EL (cell line): ENCODE data around the gene EPYC.

ENCODE experiments used
- DNase-seq: peaks from one replicate; pipeline ENCODE4 v3.0.0-alpha.2; 2016

EPYC gene, protein sequence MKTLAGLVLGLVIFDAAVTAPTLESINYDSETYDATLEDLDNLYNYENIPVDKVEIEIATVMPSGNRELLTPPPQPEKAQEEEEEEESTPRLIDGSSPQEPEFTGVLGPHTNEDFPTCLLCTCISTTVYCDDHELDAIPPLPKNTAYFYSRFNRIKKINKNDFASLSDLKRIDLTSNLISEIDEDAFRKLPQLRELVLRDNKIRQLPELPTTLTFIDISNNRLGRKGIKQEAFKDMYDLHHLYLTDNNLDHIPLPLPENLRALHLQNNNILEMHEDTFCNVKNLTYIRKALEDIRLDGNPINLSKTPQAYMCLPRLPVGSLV

DNA sequence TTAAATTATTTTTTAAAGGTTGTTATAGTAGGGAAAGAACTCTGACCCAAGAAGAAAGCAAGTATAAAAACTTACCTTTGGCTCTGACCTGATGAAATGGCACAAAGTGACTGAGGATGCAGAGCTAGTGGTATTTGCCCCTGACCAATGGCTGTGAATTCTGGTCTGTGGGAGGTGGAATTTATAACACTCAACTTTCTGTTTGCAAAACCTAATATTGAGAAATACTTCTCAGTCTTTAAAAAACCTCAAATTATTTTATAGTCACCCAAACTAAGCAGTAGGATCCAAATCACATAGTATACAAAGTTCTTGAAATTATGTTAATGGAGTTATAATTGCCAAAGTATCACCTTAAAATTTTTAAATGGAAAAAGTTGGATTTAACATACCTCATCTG, at the start of gene EPYC:
EPYC (minus strand) TSS at position 101 of the 400 bp plus-strand sequence. CDS start 2,407 bp downstream, outside the sequence.
- no peak for DNase-seq

DNA sequence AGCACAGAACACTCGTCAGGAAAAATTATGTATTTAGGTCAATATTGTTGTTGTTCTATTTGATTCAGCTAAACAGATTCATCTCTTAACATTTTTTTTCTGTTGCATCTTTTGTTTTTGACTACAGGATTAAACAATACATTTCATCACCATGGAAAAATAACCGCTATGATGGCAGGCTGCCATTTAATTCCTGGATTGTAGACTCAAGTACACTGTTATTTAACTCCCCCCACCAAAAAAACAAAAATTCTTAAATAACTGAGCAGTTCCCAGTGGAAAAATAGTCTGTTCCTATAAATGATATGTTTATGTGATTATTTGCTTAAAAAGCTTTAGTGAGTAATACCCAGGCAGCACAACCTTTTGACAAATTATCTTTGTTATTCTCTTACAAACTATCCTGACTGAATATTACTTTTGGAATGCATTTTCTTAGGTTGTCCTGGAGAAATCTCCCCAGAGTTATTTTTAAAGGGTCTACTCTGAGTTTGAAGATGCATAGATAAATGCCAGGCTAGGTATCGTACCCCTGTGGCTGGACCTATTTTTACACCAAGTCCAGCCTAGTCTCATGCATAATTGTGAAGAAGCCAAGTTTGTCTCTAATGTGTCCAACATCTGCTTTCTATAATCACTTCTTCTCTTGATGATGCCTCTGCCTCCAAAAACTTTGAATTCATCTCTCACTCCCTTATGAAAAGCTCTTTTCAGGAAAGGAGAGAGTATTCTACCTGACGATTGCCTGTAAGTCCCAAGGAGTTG, 49.4 kb upstream of the EPYC start:
- DNase-seq, result peak; percentile 65

DNA sequence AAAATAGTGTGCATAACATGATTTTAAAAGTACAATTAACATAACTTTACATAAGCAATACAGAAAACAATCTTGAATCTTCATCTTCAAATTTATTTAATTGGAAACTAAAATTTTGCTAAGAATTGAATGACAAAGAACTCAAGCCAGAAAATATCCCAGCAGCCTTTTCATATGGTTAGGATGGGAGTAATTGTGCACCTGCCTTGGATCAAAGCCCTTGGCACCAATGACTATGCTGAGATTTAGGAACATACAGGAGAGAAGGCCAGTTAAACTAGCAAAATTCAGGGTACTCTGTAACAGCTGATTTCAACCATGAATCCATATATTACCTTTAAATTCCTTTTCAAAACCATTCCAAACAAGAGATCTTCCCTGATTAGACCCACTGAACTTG, 47.3 kb upstream of the EPYC start:
- DNase-seq, result no peak

DNA sequence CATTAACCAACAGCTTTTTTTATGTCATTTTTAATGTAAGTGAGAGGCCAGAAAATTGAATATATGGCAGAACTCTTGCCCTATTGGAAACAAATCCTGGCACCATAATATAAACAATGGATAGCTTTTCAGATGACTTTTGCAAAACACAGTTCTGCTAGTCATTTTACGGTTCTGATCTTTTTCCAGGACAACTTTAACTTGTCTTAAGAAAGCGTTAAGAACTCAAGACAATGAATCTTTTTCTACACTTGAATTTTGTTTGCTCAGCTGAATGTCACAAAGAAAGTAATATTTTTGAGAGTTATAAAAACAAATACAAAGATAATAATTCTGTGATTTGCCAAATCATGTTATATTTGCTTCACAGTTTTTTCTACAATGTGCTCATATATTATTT, 39.8 kb upstream of the EPYC start:
- no peak for DNase-seq

DNA sequence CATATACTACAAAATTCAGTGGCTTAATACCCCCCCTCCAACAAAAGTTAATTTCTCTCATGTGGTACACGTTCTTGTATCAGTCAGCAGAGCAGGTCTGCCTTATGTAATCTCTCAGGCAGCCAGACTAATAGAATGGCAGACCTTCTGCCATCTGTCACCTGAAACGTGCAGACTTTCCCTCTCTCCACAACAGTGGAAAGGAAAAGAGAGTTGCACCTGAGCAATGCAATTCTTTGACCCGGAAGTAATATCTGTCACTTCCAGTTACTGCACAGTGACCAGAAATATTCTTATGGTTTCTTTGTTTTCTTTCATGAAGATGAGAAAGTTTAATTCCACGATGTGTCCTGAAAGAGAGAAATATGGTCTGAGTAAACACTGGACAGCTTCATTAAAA, 38.6 kb upstream of the EPYC start:
- DNase-seq, result no peak

DNA sequence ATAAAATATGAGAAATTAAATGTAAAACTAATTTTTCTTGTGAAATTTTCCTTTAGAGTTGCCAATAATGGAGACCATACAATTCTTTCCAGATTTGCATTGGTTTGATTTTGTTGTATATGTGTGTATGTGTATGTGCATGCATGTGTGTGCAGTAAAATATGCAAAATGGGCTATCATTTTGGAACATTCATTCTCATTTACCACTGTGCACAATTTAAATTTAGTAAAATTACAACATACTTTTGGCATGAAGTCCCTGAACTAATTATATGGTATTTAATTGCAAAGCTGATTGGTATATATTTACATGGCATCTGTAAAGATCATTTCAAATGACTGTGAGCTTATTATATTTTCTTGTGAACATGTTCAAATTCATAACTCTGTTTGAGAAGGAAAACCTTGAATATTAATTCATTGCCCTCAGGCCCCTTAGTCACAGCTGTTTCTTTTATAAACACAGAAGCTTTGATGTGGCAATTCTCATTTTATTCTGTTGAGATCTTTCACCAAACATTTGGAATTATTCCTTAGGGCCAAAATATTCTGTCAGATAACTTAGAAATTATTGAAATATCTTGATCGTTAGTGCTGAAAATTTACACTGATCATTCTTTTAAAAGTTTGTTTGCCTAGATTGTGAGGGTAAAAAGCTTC, 35.5 kb upstream of the EPYC start:
- peak; percentile 36 for DNase-seq

DNA sequence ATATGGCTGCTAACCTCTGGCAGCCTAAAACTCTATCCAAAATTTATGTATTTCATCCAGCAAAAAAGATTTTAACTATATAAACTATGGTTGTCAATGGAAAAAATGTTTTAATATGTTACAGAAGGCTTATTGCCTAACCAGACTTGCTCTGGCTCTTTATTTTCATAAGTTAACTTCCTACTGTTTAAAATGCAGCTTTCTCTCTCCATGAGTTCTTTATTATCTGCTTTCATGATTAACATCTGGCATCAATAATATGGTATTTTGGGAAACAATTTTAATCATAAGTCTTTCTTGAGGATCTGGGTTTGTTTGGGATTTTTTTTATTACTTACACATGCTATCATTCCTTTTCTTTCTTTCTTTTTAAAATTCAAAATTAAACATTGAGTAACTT, 32.5 kb upstream of the EPYC start:
- DNase-seq, result no peak

DNA sequence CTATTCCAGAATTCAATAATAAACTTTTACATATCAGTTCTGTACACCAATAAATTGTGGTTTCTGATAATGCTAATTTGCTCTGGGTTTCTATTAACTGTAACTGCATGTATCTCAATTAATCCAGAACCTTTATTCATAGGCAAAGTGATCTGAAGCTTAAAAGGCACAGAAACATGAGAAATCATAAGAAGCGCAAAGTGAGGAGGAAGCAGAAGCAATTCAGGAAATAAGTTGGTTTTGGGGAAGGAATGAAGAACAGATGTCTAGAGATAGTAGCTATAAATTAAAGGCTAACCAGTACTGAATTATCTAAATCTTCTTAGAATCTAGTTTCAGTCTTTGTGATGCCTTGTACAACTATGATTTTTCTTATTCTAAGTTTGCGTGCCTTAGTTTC, 28.5 kb upstream of the EPYC start:
- no peak for DNase-seq

DNA sequence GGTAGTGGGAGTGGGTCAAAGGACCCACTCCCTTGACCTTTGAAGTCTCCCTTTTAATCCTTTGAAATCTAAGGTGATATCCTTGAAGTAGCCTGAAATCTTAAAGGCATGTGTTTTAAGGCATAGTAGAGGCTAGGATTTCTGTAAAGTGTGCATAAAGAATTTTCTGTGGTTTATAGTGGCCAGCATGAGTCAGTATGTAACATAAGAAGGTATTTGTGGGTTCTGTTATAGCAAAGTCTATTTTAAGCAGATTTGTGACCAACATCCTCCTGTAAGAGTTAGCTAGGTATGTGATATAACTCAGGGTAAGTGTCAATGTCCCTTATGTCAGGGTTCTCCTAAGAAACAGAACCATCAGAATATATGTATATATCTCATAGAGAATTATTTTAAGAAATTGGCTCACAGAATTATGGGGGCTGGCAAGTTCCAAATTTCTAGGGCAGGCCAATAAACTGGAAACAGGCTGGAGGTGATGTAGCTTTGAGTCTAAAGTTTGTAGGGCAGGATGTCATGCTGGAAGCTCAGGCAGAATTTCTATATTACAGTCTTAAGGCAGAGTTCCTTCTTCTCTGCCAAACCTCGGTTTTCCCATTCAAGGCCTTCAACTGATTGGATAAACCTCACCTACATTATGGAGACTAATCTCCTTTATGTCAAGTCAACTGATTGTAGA, 18.7 kb upstream of the EPYC start:
- DNase-seq, result peak; percentile 72

DNA sequence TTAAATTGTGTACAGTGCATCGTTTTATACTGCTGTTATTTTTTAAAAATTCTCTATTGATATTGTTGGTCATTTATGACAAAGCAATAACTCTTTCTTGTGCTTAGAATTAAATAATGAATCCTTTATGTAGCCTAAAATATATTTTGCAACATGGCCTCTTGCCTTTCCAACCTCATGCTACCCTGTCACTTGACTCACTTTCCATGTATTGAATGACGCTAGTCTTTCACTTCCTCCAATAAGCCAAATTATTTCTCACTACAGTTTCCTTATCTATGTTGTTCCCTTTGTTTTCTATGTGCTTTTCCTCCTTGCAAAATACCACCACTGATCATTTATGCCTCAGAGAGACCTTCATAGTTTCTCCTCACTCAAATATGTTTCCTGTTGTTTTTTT, 16.3 kb upstream of the EPYC start:
- no peak for DNase-seq

DNA sequence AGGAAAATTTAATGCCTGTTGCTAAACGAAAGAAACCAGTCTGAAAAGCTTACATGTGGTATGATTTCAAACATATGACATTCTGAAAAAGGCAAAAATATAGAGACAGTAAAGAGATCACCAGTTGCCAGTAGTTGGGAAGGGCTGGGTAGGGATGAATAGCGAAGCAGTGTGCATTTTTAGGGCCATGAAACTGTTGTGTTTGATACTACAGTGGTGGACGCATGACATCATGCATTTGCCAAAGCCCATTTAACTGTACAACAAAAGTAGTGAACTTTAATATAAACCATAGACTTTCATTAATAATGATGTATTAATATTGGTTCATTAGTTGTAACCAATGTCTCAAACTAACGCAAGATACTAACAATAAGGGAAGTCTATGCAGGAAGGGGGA, 14.7 kb upstream of the EPYC start:
- DNase-seq, result no peak

DNA sequence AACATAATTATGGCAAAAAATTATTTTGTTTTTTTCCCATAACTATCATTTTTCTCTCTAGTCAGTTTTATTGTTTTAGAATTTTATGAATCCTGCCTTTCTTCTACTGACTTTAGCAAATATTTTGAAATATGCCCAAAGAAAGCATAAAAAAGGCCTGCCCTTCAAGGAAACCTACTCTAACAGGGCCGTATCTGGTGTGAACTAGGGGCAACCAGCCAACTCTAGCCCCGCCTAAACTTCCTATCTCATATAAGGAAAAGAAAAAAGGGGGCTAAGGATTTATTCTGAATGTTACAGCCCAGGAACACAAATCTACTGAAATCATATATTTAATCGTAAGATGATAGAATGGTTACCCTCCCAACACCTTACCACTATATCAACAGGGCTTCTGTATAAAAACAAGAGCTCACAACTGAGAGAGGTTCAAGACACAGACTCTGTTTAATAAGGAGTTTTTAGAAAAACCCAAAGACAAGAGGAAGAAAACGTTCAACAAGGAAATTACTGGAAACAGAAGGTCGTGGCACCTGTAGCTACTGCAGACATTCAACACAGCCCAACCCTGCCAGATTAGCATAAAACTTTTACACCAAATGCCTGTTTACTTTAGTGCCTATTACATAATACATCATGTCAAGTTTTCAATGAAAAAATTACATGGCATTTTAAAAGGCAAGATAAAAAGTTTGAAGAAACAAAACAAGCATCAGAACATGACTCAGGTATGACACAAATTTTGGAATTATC, 12.9 kb upstream of the EPYC start:
- DNase-seq, result no peak

DNA sequence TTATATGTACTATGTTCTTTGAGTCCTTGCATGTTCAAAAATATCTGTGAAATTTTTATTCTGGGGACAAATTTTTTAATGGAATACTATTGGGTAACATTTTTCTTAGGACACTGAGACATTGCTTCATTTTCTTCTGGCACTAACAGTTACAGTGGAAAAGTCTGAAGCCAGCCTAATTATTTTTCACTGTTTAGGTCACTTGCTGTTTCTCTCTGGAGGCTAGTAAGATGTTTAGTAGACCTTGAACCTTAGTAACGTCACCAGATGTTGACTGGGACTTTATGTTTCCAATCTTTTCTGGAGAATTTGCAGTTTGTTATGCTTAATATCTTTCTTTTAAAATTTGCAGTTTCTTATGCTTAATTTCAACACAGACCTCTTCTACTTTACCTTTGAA, 12.3 kb upstream of the EPYC start:
- DNase-seq, result no peak

DNA sequence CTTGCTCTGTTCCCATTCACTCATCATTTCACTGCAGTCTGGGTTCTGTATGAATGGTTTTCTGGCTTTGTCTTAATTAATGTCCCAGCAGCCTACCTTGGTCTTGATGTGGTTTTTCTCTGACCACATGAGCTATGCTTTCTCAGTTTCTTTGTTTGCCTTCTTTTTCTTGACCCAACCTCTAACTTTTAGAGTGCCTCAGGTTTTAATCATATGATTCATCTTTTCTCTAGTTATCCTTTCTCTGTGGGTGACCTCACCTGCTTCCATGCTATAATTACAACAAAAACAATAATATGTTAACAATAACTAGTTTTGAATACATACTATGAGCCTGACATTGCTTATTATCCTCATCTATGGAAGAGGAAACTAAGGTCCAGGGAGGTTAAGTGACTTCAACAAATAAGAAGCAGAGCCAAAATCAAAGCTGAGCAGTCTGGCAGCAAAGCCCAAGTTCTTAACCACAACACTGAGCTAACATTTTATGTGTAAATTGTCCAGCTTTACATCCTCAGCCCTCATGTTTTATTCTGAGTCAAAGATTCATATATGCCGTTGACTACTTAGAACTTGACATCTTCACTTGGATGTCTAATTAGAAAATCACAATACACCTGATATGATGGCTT, 4.7 kb upstream of the EPYC start:
- DNase-seq, result no peak

DNA sequence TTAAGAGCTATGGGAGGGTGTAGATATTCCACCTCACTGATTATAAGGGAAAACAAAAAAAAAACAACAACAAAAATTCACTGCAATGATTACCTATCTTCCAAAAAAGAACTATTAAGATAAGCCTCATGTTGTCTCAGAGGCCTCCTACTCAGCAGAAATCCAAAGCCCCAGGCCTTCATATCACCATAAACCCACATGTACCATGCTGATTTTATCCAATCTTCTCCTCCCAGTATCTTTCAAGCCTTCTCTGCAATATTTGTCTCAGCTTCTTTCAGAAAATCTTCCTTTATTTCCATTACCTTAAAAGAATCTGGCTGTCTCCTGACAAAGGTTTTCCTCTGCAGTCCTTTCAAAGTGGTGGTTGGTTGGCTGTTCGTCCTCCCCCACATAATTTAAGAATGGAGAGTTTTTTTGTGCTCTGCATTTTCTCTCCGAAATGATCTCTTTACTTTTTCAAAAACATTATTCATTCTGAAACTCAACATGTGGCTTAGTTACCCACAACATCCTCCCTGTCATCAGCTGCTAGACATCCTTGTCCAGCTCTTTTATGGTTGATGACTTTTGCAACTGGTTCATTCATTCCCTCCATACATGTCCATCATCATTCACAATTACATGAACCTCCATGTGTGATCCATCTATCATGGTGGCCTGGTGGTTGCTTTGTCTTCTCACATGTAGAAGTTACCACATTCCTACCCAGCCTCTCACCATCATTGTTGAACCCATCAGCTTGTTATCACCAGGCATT, 2.9 kb upstream of the EPYC start:
- no peak for DNase-seq

DNA sequence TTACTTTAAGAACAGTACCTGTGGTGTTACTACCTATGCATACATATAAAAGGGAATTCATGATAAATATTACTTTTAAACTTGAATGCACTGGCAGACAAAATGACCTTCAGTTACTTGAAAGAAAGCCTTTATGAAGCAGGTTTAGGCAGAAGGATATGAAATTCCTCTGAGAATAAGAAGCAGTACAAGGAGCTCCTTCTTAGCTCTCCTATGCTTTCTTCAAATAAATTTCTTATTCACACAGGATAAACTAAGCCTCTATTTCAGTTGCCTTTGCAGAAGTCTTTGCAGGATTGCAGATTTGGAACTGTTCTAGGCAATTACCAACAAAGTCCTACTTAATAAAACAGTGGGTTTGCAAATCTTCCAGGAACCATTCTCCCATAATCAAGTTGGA, 1.0 kb downstream of the EPYC start:
- DNase-seq, result no peak

DNA sequence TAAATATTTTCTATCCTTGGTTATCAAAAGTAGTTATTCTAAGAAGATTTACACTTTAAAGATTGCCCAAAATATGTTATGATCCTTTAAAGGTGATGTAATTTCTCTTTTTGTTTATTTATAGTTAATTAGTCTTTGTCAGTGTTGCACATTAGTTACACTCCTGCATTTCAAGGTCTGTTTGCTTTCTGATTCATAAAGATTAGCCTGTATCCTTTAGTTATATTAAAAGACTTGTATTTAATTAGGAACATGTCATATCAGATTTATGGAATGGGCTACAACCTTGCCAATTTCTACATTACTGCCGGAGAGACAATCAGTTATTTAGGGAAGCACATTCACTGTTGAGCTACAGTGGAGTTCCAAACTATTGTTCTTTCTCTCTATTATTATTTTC, 3.5 kb downstream of the EPYC start:
- no peak for DNase-seq

DNA sequence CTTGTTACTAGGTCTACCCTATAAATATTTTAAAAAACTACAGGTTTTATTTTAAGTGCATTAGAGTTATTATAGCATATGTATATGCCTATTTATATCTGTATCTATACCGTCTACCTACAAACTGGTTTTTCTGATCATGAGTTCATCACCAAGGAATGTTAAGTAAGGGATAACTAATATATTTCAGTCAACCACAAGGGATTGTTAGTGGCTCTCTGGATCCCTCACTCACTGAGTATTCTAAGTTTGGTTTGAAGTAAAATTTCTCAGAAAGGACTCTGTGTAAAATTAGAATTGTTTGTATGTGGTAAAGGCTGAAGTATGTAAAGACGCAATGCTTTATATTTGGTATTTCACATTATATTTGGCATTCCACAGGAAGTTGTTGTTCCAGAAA, 4.8 kb downstream of the EPYC start:
- DNase-seq, result peak; percentile 37

DNA sequence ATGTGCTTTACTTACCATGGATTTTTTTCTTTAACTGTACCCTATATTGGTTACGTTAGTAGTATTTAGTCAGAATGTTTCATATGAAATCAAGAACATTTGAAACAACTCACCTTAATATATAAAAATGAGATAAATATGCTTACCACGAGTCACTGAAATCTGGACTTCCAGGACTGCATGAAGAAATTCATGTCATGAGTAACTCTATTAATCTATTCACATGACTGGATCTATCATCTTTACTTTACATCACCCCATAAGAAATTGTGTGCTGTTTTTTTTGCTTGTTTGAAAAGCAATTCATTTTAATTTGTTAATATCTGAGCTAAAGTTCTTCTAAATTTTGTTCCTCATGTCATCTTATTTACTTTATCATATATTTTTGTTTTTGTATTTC, 5.2 kb downstream of the EPYC start:
- DNase-seq, result no peak

DNA sequence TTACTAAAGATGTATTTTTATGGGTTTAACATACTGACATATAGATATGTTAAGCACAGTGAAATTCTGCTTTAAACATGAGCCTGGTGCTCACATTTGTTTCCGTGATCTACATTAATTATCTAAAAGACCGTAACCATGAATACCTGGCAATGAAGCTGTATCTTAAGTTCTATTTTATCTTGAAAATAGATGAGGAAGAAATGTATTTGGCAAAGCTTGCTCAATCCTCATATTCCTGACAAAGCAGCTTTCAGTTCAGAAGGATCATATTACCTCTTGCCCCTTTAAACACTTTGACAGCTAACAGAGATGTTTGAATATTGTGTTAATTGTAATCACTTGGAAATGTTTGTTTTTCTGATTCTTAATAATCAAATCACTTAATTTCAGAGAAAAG, 9.8 kb downstream of the EPYC start:
- no peak for DNase-seq

DNA sequence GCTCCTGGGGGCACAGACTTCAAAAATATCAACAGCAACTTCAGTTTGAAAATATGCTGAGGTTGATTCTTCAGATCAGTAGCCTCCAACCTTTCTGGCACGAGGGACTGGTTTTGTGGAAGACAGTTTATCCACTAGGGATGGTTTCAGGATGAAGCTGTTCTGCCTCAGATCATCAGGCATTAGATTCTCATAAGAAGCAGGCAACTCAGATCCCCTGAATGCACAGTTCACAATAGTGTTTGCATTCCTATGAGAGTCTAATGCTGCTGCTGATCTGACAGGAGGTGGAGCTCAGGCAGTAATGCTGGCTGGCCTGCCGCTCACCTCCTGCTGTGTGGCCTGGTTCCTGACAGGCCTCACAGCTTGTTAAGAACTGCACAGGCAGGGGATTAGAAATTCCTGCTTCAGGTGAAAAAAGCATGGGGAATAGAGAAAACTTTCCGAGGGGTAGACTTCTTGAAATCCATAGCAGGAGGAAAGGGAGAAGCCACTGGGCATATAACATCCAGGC, 12.8 kb downstream of the EPYC start:
- no peak for DNase-seq
